Ecto neural progenitor cell (in vitro differentiated cells): ENCODE data around the gene RAC2.
"Not testable (repeated sequence)": the region's sequence is repeated elsewhere in the genome, so short reads cannot be mapped to it uniquely, and the experiment has no call there.

Experiments used
- DNase-seq: peaks from one replicate; pipeline ENCODE4 v3.0.0-alpha.2; 2018; ENCODE audit warnings: low spot score

Gene RAC2

DNA sequence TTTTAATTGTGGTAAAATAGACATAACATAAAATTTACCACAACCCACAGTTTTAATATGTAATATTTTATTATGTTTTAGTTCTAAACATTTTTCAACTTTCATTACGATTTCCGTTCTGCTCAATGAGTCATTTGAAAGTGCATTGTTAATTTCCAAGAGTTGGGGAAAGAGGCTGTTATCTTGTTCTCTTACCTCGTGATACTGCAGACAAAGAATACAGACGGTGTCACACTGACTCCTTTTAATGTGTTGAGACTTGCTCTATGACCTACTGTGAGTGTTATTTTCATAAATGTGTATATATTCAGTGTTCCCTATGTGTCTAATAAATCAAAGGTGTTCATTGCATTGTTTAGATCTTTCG is 10.8 kb upstream of the RAC2 start:
- no peak for DNase-seq

DNA sequence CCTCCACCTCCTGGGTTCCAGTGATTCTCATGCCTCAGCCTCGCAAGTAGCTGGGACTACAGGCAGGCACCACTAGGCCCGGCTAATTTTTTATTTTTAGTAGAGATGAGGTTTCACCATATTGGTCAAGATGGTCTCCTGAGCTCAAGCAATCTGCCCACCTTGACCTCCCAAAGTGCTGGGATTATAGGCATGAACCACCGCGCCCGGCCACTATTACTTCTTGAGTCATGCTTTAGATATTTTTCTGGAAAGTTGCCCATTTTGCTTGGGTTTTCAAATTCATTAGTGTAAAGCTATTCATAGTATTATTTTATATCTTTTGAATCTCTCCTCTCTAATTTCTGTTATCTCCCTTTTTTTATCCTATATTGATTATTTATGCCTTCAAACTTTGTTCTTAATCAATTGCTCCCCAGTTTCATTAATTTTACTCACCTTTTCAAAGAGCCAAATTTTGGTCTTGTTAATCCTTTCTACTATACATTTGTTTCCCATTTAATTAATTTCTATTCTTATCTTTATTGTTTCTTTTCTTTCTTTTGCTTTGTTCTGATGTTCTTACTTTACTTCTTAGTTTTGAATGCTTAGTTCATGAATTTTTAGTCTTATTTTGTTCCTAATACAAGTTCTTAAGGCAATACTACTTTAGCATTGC is 10.3 kb upstream of the RAC2 start:
- DNase-seq, result no peak

DNA sequence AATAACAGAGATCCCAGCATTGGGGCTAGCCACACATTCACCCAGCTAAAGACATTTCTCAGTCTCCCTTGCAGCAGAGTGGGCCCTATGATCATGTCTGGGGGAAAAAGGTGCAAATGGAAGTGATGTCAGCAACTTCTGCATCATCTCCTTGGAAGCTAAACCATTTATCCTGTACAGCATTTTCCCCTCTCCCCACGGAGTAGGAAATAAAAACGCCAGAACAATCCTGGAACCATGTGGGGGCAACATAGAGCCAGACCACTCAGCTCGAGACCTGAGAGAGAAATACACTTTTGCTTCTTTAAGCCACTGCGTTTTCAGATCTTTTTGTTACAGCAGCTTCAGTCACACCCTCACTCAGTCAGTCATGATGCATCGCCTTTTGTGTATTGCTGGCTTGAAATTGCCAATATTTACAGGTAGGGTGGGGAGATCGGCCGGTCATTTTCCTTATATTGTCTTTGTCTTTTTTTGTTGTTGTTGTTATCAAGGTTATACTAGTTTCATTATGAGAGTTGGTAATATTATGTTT is 9.1 kb upstream of the RAC2 start:
- no peak for DNase-seq

GRCh38 chr22:37251836-37252235 is 7.8 kb upstream of the RAC2 start:
- DNase-seq, result not testable (repeated sequence)

GRCh38 chr22:37249986-37250385 is 5.9 kb upstream of the RAC2 start:
- no peak for DNase-seq

DNA sequence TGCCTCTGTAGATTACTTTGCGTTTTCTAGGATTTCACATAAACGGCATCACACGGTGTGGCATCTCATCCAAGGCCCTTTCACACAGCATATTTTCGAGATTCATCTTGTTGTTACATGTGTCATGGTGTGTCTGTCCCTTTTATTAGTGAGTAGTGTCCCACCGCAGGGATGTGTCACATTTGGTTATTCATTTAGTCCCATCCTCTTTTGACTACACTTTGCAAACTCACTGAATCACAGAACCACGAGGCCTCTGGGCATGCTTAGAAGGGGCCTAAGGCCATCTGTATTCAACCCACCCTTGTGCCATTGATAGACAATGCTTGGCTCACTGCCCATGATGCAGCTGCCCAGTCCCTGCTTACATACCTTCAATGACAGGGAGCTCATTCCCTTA is 4.2 kb upstream of the RAC2 start:
- no peak for DNase-seq

DNA sequence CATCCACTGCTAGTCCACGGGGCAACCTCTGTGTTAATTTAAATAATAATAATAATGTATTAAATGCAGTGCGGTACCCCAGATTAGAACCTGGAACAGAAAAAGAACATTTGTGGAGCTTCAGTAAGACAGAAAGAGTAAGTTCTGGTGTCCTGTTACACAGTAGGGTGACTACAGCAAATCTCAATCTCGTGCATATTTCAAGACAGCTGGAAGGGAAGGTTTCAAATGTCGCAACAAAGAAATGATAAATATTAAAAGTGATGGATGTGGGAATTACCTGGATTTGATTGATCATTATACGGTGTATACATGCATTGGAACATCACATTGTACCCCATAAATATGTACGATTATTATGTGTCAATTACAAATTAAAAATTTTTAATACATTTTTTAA is 1.7 kb upstream of the RAC2 start:
- no peak for DNase-seq

GRCh38 chr22:37244922-37245722 is 1.1 kb upstream of the RAC2 start:
- DNase-seq, result no peak

DNA sequence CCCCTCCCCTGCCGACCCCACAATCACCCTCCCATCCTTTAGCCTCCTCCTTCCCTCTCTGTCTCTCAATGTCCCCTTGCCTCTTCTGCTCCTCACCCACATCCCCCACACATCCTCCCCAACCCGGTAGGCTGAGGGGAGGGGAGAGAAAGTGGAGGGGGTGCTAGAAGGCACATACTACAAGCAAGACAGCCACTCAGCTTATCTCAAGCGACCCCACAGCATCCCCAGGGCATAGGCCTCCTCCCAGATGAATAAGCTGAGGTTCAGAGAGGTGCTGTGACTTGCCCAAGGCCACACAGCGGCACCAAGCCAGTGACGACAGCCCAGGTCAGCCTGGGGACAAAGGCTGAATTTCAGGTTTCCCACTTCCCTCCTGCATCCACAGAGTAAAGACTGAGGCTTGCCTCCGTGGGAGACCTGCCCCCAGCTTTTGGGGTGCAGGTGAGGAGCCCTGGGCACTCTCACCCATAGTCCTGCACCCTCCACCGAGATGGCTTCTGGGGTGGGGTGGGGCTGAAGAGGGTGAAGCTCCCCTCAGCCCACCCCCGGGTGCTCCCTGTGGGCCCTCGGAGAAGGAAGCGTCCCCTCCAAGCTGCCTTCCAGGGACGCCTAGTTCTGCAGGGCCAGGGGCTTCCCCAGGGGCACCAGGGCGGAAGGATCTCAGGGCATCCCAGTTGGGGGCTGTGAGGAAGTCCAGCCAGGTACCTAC is 511 bp downstream of the RAC2 start:
- DNase-seq, result no peak

GRCh38 chr22:37242395-37242918 is 1.6 kb downstream of the RAC2 start:
- no peak for DNase-seq

DNA sequence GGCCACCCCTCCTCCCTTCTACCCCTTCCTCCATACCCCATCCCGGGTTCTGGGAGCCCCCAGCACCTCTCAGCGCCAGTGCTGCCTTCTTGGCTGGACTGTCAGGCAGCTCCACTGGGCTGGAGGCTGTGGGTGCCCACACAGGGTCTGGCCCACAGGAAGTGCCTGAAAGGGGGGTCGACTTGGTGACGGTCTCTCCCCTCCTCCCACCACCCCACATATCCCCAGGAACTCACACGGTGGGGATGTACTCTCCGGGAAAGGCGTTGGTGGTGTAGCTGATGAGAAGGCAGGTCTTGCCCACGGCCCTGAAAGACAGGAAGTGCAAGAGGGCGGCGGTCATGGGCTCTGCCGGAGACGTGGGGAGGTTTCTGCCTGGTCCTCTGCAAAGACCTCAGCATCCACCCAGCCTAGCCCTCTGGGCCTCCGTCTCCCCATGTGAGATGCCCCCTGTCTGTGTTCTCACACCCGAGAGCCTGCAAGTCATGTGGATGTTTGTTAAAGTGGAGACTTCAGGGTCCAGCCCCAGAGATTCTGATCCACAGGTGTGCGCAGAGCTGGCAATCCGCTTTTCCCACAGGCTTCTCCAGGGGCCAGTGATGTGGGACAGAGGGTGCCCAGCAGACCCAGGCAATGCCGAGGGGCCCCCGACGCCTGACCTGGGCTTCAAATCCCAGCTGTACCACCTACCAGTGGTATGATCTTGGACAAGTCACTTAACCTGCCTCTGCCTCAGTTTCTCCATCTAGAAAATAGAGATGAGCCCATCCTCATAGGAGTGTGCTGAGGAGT is 2.5 kb downstream of the RAC2 start:
- no peak for DNase-seq

GRCh38 chr22:37240941-37241320 is 3.1 kb downstream of the RAC2 start:
- no peak for DNase-seq

DNA sequence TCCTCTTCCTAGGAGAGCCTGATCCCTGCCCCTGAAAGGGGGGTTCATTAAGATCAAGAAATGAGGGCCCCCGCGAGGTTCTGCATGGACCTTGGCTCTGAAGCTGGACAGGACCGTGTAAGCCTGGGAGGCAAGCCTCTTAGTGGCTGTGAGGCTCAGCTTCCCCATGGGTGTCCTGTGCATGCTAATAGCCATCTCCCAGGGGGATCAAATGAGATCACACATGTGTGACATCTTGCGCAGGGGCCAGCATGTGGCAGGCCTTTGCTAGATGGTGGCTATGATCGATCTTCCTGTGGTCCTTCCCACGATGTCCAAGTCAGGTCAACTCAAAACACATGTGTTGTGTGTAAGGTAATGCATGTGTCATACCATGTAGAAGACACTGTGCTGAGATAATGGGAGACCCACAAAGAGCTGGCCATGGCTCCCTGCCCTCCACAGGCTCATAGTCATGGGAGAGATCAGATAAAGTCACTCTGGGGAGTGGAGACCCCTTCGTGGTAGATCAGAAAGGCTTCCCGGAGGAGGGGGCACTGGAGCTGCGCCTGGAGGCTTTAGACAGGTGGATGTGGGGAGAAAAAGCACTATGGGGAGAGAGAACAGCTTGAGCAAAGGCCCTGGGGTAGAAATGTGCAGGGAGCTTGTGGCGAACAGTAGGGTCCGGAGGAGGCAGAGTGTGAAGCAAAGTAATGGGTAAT is 3.7 kb downstream of the RAC2 start:
- DNase-seq, result no peak

- no peak for DNase-seq
Measured at GRCh38 chr22:37239336-37240239, 4.5 kb downstream of the RAC2 start.

- no peak for DNase-seq
Measured at GRCh38 chr22:37237371-37238268, 6.4 kb downstream of the RAC2 start.

DNA sequence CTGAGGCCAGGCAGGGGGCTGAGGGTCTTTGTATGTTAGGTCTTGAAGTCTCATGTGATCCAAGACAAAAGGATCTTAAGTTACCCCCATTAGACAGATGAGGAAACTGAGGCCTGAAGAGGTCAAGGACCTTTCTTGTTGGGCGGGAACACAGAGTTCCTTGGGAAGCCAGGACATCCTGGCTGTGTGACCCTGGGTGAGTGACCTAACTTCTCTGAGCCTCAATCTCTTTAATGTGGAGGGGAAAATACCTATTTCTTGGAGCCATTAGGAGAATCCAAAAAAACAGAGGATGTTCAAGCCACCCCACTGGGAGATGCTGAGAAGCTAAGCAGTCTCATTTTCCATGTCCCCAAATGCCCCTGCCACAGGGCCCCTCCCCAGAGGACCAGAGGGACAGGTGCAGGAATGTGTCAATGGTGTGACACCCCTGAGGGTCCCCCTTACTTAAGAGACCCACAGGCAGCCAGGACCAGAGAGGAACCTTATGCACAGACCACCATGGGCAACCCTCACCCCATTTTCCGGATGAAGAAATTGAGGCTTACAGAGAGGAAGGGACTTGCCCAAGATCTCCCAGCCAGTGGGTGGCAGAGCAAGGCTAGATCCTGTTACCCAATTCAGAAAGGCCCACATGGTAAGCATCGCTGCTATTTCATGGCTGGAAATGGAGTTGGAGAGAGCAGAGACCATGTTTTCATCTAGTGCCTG is 8.0 kb downstream of the RAC2 start:
- no peak for DNase-seq

- no peak for DNase-seq
Measured at GRCh38 chr22:37234736-37235711, 9.0 kb downstream of the RAC2 start.
